Measurements from ENCODE around the gene COG7. TPM values are rescaled to one million over a fixed set of nuclear protein-coding genes. Genes with fewer than 3 reads are reported as not detected.

Gene COG7
- total RNA-seq, 1 experiment from 2014 or later, result 22.6 TPM

DNA sequence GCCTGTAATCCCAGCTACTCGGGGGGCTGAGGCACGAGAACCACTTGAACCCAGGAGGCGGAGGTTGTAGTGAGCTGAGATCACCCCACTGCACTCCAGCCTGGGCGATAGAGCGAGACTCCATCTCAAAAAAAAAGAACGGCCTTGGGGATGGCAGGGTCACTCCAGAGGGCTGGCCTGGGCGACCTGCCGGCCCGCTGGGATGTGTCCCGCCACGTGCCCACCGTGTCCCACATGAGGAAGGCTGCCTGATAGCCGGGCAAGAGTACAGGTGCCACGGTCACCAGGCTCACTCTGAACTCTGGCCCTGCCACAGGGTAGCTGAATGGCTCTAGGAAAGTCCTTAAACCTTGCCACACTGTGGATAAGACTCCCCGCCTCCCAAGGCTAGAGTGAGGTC, 67.5 kb downstream of the COG7 start:
- POLR2A ChIA-PET, result no interaction called here

DNA sequence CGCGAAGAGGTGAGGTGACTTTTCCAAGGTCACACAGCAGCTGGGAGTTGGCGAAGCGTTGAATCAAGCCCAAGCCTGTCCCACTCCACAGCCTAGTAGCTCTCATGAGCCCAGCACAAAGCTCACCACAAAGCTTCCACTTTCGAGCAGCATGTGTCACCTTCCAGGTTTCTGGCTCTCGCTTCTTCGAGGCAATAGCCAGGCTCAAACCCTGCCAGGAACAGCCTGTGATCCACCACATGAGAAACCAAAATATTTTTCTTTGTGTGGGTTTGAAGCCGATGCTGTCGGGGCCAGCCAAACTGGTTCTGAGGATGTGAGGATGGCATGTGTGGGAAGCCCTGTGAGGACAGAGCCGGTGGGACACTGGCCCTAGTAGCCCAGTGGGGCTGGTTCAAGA, 68.1 kb downstream of the COG7 start:
- CTCF ChIA-PET, result interaction anchor here (2.4 kb wide), 1 partner anchor 51 kb away, joined by 11 read pairs; no protein-coding TSS in a partner anchor

More for the DNA sequence above, 67.5 kb downstream of the COG7 start:
- TF ChIP-seq GTF2I (CRISPR knock-in tag; conservative IDR thresholded peaks at IDR 0.05), result no peak
- no peak for TF ChIP-seq KAT7 (CRISPR knock-in tag; IDR thresholded peaks at IDR 0.05; ENCODE audit: borderline replicate concordance)
- TF ChIP-seq, protein P1, sequence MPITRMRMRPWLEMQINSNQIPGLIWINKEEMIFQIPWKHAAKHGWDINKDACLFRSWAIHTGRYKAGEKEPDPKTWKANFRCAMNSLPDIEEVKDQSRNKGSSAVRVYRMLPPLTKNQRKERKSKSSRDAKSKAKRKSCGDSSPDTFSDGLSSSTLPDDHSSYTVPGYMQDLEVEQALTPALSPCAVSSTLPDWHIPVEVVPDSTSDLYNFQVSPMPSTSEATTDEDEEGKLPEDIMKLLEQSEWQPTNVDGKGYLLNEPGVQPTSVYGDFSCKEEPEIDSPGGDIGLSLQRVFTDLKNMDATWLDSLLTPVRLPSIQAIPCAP (CRISPR knock-in tag; IDR thresholded peaks at IDR 0.05), result no peak
- no peak for TF ChIP-seq NFE2L1 (CRISPR knock-in tag; IDR thresholded peaks at IDR 0.05)
- no peak for TF ChIP-seq IRF2 (CRISPR knock-in tag; IDR thresholded peaks at IDR 0.05; ENCODE audit: borderline replicate concordance, low read depth)
- TF ChIP-seq JAZF1 (CRISPR knock-in tag; IDR thresholded peaks at IDR 0.05), result no peak
- TF ChIP-seq ESRRA (CRISPR knock-in tag; IDR thresholded peaks at IDR 0.05; ENCODE audit: borderline replicate concordance), result no peak
- TF ChIP-seq NR1H2 (CRISPR knock-in tag; IDR thresholded peaks at IDR 0.05), result no peak
- TF ChIP-seq, protein P2, sequence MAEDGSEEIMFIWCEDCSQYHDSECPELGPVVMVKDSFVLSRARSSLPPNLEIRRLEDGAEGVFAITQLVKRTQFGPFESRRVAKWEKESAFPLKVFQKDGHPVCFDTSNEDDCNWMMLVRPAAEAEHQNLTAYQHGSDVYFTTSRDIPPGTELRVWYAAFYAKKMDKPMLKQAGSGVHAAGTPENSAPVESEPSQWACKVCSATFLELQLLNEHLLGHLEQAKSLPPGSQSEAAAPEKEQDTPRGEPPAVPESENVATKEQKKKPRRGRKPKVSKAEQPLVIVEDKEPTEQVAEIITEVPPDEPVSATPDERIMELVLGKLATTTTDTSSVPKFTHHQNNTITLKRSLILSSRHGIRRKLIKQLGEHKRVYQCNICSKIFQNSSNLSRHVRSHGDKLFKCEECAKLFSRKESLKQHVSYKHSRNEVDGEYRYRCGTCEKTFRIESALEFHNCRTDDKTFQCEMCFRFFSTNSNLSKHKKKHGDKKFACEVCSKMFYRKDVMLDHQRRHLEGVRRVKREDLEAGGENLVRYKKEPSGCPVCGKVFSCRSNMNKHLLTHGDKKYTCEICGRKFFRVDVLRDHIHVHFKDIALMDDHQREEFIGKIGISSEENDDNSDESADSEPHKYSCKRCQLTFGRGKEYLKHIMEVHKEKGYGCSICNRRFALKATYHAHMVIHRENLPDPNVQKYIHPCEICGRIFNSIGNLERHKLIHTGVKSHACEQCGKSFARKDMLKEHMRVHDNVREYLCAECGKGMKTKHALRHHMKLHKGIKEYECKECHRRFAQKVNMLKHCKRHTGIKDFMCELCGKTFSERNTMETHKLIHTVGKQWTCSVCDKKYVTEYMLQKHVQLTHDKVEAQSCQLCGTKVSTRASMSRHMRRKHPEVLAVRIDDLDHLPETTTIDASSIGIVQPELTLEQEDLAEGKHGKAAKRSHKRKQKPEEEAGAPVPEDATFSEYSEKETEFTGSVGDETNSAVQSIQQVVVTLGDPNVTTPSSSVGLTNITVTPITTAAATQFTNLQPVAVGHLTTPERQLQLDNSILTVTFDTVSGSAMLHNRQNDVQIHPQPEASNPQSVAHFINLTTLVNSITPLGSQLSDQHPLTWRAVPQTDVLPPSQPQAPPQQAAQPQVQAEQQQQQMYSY (CRISPR knock-in tag; IDR thresholded peaks at IDR 0.05), result no peak
- TF ChIP-seq ZNF317 (CRISPR knock-in tag; IDR thresholded peaks at IDR 0.05; ENCODE audit: borderline replicate concordance, low read depth), result no peak
- TF ChIP-seq ZBTB21 (CRISPR knock-in tag; IDR thresholded peaks at IDR 0.05; ENCODE audit: borderline replicate concordance), result no peak
- H3K36me3 Mint-ChIP-seq, result peaks cover 9% of the 10 kb centered on the region; the same call in 1 of the 2 replicates
- no peaks in the 10 kb centered on the region for H3K27me3 Mint-ChIP-seq (ENCODE audit: low read depth)
- CTCF ChIA-PET, result interaction anchor here (1.4 to 2.4 kb wide), 3 partner anchors 14 to 51 kb away, joined by 5 to 11 read pairs (median 5); no protein-coding TSS in a partner anchor
- no peaks in the 10 kb centered on the region for H3K4me1 Mint-ChIP-seq
- no peaks in the 10 kb centered on the region for H3K9me3 Mint-ChIP-seq
- no peak overlapping the region for H3K27ac Mint-ChIP-seq
- DNase-seq (ENCODE audit: low spot score), result no peak
- no peak overlapping the region for H3K4me3 Mint-ChIP-seq
- no peak for ATAC-seq

DNA sequence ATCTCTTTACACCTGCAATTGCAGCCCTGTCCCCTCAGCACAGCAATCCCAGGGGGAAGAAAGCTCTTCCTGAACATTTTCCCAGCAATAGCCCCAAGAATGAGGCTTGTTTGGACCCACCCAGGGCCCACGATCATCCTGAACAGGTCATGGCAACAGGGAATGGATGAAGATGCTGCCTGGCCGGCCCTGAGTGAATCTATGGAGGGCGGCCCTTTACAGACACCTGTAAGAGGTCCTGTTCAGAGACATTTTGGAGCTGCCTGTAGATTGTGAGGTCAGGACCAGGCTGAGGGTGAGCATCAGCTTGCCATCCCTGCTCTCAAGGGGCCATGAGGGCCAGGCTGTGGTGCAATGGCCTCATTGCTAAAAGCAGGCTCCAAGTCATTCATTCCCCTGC, 69.1 kb downstream of the COG7 start:
- Mint-ChIP-seq H3K27me3 (ENCODE audit: low read depth) (no peaks in the 10 kb centered on the region), H3K36me3 (peaks cover 4% of the 10 kb centered on the region; the same call in 1 of the 2 replicates), H3K4me1 (no peaks in the 10 kb centered on the region), H3K4me3 (no peak overlapping the region), H3K27ac (0 out of 2 replicates have a peak overlapping the region, but pooled peaks have one; percentile 30), H3K9me3 (no peaks in the 10 kb centered on the region)
- ATAC-seq (no peak), DNase-seq (ENCODE audit: low spot score) (no peak)
- CTCF ChIA-PET, result interaction anchor here (1.7 kb wide), 1 partner anchor 15 kb away, joined by 5 read pairs; no protein-coding TSS in a partner anchor
- POLR2A ChIA-PET, result interaction anchor here (0.7 kb wide), 1 partner anchor 165 kb away, joined by 6 read pairs; no protein-coding TSS in a partner anchor
- TF ChIP-seq ZBTB43 (CRISPR knock-in tag; IDR thresholded peaks at IDR 0.05) (no peak), AFF4 (CRISPR knock-in tag; IDR thresholded peaks at IDR 0.05; ENCODE audit: borderline replicate concordance) (no peak), GRHL2 (CRISPR knock-in tag; IDR thresholded peaks at IDR 0.05; ENCODE audit: insufficient replicate concordance, severe bottlenecking) (no peak), ZNF423 (CRISPR knock-in tag; IDR thresholded peaks at IDR 0.05) (no peak), ZMAT4 (CRISPR knock-in tag; IDR thresholded peaks at IDR 0.05) (no peak), ZNF416 (CRISPR knock-in tag; IDR thresholded peaks at IDR 0.05) (no peak)
- TF ChIP-seq, protein P3, sequence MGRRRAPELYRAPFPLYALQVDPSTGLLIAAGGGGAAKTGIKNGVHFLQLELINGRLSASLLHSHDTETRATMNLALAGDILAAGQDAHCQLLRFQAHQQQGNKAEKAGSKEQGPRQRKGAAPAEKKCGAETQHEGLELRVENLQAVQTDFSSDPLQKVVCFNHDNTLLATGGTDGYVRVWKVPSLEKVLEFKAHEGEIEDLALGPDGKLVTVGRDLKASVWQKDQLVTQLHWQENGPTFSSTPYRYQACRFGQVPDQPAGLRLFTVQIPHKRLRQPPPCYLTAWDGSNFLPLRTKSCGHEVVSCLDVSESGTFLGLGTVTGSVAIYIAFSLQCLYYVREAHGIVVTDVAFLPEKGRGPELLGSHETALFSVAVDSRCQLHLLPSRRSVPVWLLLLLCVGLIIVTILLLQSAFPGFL (CRISPR knock-in tag; IDR thresholded peaks at IDR 0.05; ENCODE audit: borderline replicate concordance), result no peak
- TF ChIP-seq, protein P4, sequence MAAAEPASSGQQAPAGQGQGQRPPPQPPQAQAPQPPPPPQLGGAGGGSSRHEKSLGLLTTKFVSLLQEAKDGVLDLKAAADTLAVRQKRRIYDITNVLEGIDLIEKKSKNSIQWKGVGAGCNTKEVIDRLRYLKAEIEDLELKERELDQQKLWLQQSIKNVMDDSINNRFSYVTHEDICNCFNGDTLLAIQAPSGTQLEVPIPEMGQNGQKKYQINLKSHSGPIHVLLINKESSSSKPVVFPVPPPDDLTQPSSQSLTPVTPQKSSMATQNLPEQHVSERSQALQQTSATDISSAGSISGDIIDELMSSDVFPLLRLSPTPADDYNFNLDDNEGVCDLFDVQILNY (CRISPR knock-in tag; IDR thresholded peaks at IDR 0.05), result no peak

More for the DNA sequence above, 68.1 kb downstream of the COG7 start:
- no peaks in the 10 kb centered on the region for H3K4me1 Mint-ChIP-seq
- H3K4me3 Mint-ChIP-seq, result no peak overlapping the region
- no peaks in the 10 kb centered on the region for H3K9me3 Mint-ChIP-seq
- DNase-seq (ENCODE audit: low spot score), result no peak
- peaks cover 9% of the 10 kb centered on the region; the same call in 1 of the 2 replicates for H3K36me3 Mint-ChIP-seq
- no peak for TF ChIP-seq ZNF138 (CRISPR knock-in tag; conservative IDR thresholded peaks at IDR 0.05)
- POLR2A ChIA-PET, result no interaction called here
- no peak for ATAC-seq
- H3K27ac Mint-ChIP-seq, result no peak overlapping the region
- H3K27me3 Mint-ChIP-seq (ENCODE audit: low read depth), result no peaks in the 10 kb centered on the region
